Ureter (tissue), 1 donor: ENCODE data around the gene POLD3. TPM values are rescaled to one million over a fixed set of nuclear protein-coding genes. Genes with fewer than 3 reads are reported as not detected.

Experiments used
- DNase-seq: peaks from one replicate; pipeline ENCODE4 v3.0.0-alpha.2; 2020; ENCODE audit warnings: low spot score
- total RNA-seq: library from RNA; stranded (reverse); gene quantifications from one replicate; pipeline ENCODE4 v1.2.4, GENCODE V29; 2023
- donor health status: DM: yes; HTN: yes; CAD: no.

POLD3 gene
- total RNA-seq, 1 donor from 2014 or later = 21.8 TPM

DNA sequence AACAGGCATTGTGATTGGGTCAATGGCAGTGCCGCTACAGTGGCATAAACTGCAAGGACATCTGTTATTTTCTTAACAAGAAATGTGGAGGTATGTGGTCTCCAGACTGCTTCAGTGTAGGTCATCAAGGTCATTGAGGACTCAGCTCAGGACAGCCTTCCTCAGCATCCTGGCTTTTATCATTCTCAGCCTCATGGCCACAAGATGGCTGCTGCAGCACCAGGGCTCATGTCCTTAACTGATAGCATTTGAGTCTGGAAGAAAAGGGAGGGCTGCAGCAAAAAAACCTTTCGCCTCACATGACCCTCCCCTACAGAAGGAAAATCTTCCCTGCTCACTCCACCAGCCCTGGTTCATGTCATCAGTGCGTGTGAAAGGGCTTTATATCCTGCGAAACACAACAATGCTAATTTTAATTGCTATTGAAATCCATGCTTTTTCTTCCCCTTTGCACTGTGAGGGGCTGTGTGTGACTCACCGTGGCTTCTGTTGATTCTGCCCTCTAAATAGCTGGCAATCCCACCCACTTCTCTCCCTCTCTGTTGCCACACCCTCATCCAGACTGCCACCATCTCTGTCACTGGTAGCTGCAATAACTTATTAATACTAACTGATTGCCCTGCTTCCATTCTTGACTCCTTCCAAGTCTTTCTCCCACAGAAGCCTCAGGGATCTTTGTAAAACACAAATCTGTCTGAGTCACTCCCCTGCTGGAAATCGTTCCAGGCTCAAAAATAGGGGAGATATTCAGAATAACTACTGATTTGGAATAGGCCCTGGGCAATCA, 95.0 kb downstream of the POLD3 start:
- DNase-seq = no peak

- no peak for DNase-seq
Observed at GRCh38 chr11:74689666-74690065, 97.3 kb downstream of the POLD3 start.

DNA sequence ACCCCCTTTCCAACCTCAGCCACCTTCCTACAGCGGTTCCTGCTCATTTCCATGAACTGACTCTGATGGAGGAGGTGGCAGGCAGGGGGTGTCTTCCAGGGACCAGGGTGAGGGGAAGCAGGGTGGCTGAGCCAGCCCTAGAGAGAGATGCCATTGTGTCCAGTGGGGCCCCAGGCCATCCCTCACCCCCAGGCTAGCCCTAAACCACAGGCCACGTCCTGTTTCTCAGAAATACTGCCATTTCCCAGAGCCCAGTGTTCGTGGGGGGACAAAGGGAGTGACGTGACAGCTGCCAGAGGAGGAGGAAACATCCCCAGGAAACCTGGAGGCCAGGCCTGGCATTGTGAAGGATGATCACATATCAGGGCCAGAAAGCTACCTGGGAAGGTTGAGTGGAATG, 99.4 kb downstream of the POLD3 start:
- DNase-seq = no peak

Other genes with a start within 250 kb of the POLD3 start
- gene PGM2L1, start 194.1 kb upstream of the POLD3 start, total RNA-seq = 6.4 TPM
- gene KCNE3, start 125.0 kb upstream of the POLD3 start, total RNA-seq = 5.9 TPM
- 7.4 TPM for gene LIPT2, start 98.9 kb upstream of the POLD3 start, total RNA-seq
- gene CHRDL2, start 138.8 kb downstream of the POLD3 start, total RNA-seq = 3.2 TPM
- 21.6 TPM for gene RNF169, start 156.3 kb downstream of the POLD3 start, total RNA-seq